Measurements from ENCODE around the gene IMMP2L. TPM values are rescaled to one million over a fixed set of nuclear protein-coding genes. Genes with fewer than 3 reads are reported as not detected.

IMMP2L gene
- polyA plus RNA-seq, 1 donor (not counting 4 experiments of a cell fraction or from before 2014, with no cell fraction given), result 14.1 TPM

DNA sequence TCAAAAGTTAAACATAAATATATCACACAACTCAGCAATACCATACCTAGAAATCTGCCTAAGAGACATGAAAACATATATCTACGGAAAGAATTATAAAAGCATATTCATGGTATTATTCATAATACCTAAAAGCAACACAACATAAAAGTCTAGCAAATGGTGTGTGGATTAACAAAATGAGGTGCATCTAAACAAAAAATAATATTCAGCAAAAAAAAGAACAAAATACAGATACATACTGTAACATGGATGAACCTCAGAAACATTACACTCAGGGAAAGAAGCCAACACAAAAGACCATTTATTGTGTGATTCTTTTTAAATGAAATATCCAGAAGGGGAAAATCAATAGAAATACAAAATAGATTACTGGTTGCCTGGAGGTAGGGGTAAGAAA lies 155.0 kb downstream of the IMMP2L start:
- H4K20me1 ChIP-seq (ENCODE audit: control insufficient read depth, extremely low read depth, insufficient read depth, low read length), result no peaks in the 10 kb centered on the region
- no peaks in the 10 kb centered on the region for H3K4me1 ChIP-seq (ENCODE audit: control insufficient read depth, extremely low read depth, insufficient read depth, low read length)
- no peak overlapping the region for H3K27ac ChIP-seq (ENCODE audit: control insufficient read depth, insufficient read depth, low read length)
- H3K9me3 ChIP-seq (ENCODE audit: control insufficient read depth, low read depth, low read length), result no peaks in the 10 kb centered on the region
- H2AFZ ChIP-seq (ENCODE audit: control insufficient read depth, low read length), result no peak overlapping the region
- H3K27me3 ChIP-seq (ENCODE audit: control insufficient read depth, extremely low read depth, insufficient read depth, low read length), result no peaks in the 10 kb centered on the region
- no peak for TF ChIP-seq EZH2 (IDR thresholded peaks at IDR 0.05; ENCODE audit: low read length)
- TF ChIP-seq, protein P1, sequence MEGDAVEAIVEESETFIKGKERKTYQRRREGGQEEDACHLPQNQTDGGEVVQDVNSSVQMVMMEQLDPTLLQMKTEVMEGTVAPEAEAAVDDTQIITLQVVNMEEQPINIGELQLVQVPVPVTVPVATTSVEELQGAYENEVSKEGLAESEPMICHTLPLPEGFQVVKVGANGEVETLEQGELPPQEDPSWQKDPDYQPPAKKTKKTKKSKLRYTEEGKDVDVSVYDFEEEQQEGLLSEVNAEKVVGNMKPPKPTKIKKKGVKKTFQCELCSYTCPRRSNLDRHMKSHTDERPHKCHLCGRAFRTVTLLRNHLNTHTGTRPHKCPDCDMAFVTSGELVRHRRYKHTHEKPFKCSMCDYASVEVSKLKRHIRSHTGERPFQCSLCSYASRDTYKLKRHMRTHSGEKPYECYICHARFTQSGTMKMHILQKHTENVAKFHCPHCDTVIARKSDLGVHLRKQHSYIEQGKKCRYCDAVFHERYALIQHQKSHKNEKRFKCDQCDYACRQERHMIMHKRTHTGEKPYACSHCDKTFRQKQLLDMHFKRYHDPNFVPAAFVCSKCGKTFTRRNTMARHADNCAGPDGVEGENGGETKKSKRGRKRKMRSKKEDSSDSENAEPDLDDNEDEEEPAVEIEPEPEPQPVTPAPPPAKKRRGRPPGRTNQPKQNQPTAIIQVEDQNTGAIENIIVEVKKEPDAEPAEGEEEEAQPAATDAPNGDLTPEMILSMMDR (optimal IDR thresholded peaks at IDR 0.05 in 1 of 3, IDR thresholded peaks at IDR 0.05 in 1 of 3, conservative IDR thresholded peaks at IDR 0.05 in 1 of 3; ENCODE audit: extremely low read depth in 1 of 3, insufficient read depth in 2 of 3, low read length in 3 of 3), result no peak
- no peak overlapping the region for H3K4me3 ChIP-seq (ENCODE audit: control insufficient read depth in 2 of 3, extremely low read depth in 1 of 3, insufficient read depth in 2 of 3, low read depth in 1 of 3, low read length in 3 of 3)
- H3K36me3 ChIP-seq (ENCODE audit: control insufficient read depth in 2 of 2, extremely low read depth in 1 of 2, insufficient read depth in 2 of 2, low read length in 2 of 2), result no peaks in the 10 kb centered on the region
- H3K79me2 ChIP-seq (ENCODE audit: control insufficient read depth, insufficient read depth, low read length), result no peaks in the 10 kb centered on the region
- dilution Hi-C loops (cut with MboI; ENCODE audit: extremely low pct_ligation_motif_present, low sequenced_read_pairs), result no loop called here
- DNase-seq (ENCODE audit: low read depth, low spot score), result no peak
- H3K9ac ChIP-seq (ENCODE audit: control insufficient read depth, extremely low read depth, insufficient read depth, low read length), result no peak overlapping the region
- H3K4me2 ChIP-seq (ENCODE audit: control insufficient read depth, extremely low read depth, insufficient read depth, low read depth, low read length), result no peak overlapping the region
- no peaks in the 10 kb centered on the region for H3K9me1 ChIP-seq (ENCODE audit: control insufficient read depth, extremely low read depth, insufficient read depth, low read length)
- FAIRE-seq, result no peak

DNA sequence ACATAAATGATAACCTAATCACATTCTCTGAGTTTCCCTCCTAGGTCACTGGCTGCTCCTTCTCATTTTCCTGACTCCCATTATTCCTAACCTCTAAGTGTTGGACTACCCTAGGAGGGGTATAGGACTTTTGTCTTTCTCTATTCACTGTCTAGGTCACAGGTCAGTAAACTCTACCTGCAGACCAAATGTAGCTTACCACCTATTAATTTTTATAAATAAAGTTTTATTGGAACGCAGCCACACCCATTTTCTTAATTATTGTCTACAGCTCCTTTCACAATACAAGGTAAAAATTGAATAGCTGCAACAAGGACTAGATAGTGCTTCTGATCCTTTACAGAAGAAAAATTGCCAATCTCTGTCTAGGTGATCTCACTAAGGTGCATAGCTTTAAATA lies 156.7 kb downstream of the IMMP2L start:
- H3K9me3 ChIP-seq (ENCODE audit: control insufficient read depth, low read depth, low read length), result no peaks in the 10 kb centered on the region
- no peaks in the 10 kb centered on the region for H3K4me1 ChIP-seq (ENCODE audit: control insufficient read depth, extremely low read depth, insufficient read depth, low read length)
- no peak overlapping the region for H2AFZ ChIP-seq (ENCODE audit: control insufficient read depth, low read length)
- no peaks in the 10 kb centered on the region for H3K79me2 ChIP-seq (ENCODE audit: control insufficient read depth, insufficient read depth, low read length)
- H3K4me2 ChIP-seq (ENCODE audit: control insufficient read depth, extremely low read depth, insufficient read depth, low read depth, low read length), result no peak overlapping the region
- H3K36me3 ChIP-seq (ENCODE audit: control insufficient read depth in 2 of 2, extremely low read depth in 1 of 2, insufficient read depth in 2 of 2, low read length in 2 of 2), result no peaks in the 10 kb centered on the region
- H3K27me3 ChIP-seq (ENCODE audit: control insufficient read depth, extremely low read depth, insufficient read depth, low read length), result no peaks in the 10 kb centered on the region
- no peak overlapping the region for H3K9ac ChIP-seq (ENCODE audit: control insufficient read depth, extremely low read depth, insufficient read depth, low read length)
- no peaks in the 10 kb centered on the region for H3K9me1 ChIP-seq (ENCODE audit: control insufficient read depth, extremely low read depth, insufficient read depth, low read length)
- H3K4me3 ChIP-seq (ENCODE audit: control insufficient read depth in 2 of 3, extremely low read depth in 1 of 3, insufficient read depth in 2 of 3, low read depth in 1 of 3, low read length in 3 of 3), result no peak overlapping the region
- dilution Hi-C loops (cut with MboI; ENCODE audit: extremely low pct_ligation_motif_present, low sequenced_read_pairs), result no loop called here
- DNase-seq (ENCODE audit: low read depth, low spot score) (no peak), FAIRE-seq (no peak)
- TF ChIP-seq, protein P1 (optimal IDR thresholded peaks at IDR 0.05 in 1 of 3, IDR thresholded peaks at IDR 0.05 in 1 of 3, conservative IDR thresholded peaks at IDR 0.05 in 1 of 3; ENCODE audit: extremely low read depth in 1 of 3, insufficient read depth in 2 of 3, low read length in 3 of 3), result no peak
- TF ChIP-seq EZH2 (IDR thresholded peaks at IDR 0.05; ENCODE audit: low read length), result no peak
- no peaks in the 10 kb centered on the region for H4K20me1 ChIP-seq (ENCODE audit: control insufficient read depth, extremely low read depth, insufficient read depth, low read length)
- no peak overlapping the region for H3K27ac ChIP-seq (ENCODE audit: control insufficient read depth, insufficient read depth, low read length)

All from keratinocyte (primary cell).